ENCODE results near the gene UAP1. TPM values are rescaled to one million over a fixed set of nuclear protein-coding genes. Genes with fewer than 3 reads are reported as not detected.

The UAP1 gene
- polyA plus RNA-seq, 3 donors: 50.6 to 212 (median 157) TPM

DNA sequence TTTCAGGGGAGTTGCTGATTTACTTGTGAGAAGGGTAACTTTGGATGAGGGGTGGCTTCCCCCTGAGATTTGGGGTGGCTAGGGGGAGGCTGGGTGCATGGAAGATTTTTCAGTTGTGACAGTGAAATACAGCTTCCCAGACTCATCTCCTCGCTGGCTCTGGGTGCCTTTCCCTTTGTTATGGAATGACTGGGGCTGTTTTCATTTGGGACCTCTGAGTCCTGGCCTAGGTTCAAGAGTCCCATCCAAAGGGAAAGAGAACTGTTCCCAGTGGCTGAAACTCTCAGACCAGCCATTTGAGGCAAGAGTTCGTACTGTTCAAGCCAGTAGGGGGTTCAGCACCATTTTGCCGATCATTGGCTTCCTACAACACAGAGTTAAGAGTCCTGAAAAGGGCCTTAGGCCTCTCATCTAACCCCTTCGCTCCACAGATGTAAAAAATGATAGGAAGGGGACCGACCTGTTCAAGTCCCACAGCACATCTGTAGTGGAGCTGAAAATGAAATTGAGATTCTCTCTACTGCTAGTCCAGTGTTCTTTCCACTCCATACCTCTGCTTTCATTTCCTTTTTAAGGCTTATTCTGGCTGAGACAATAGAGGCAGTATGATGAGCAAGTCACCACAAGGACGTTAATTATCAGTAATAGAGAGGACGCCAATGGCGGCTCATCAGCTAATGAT is 71.7 kb downstream of the UAP1 start:
- H3K27ac ChIP-seq (ENCODE audit: low read depth, low read length): no peak overlapping the region
- 51 to 80% (median 54%) methylated on average over 8 of the region's 8 CpGs for WGBS, 3 donors

DNA sequence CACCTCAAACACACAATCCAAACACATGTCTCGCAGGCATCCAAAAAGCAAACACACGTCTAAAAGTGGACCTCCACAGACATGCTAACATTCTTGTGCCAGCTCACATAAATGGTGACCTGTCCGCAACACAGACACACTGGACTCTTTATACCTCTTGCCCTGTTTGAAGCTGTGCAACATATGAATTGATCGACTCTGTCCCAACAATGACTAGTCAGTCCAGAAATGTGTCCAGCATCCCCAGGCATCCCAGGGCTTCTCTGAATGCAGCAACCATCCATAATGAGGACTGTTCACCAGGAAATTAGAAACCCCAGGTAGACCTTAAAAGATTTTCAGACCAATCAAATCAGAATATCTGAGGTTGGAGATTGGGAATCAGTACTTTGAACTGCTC is 73.9 kb downstream of the UAP1 start:
- WGBS, 3 donors: 67 to 69% (median 68%) methylated on average over 4 of the region's 4 CpGs
- H3K27ac ChIP-seq (ENCODE audit: low read depth, low read length): no peak overlapping the region

GRCh38 chr1:162639718-162640117 is 78.2 kb downstream of the UAP1 start:
- H3K27ac ChIP-seq (ENCODE audit: low read depth, low read length): no peak overlapping the region
- 90 to 95% (median 95%) methylated on average over 7 of the region's 7 CpGs for WGBS, 3 donors

DNA sequence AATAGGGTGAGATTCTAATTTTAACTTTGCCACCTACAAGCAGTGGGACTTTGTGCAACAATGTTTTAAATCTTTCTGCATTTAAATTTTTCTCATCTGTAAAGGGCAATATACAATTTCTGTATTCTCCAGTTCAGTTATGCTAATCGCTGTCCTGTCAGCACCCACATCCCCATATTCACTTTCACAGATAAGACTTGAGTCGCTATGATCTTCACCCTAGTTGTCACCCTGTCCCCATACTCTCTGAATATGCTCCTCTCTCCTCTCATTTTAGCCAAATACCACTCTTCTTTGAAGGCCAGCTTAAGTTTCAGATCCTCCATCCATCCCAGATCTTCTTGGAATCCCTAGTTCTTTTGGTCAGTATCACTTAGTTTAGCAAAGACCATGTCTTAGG is 79.6 kb downstream of the UAP1 start:
- no peak overlapping the region for H3K27ac ChIP-seq (ENCODE audit: low read depth, low read length)
- WGBS, 3 donors: 95 to 97% (median 96%) methylated on average over 2 of the region's 2 CpGs

DNA sequence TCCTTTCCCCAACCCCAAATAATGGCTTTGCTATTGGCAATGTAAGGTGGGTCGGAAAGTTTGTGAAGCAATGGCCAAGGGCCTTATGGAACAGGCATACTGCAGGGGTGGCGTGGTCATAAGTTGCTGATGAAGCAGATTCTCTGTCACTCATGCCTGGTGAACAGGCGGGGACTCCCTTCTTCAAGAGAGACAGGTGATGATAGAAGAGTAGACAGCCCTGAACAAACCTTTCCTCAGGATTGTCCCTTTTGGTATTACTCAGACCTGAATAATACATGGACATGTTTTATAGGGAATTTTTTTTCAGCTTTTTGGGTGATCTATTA is 83.4 kb downstream of the UAP1 start:
- H3K27ac ChIP-seq (ENCODE audit: low read depth, low read length): no peak overlapping the region
- WGBS, 3 donors: 94 to 96% (median 96%) methylated on average over 3 of the region's 3 CpGs

GRCh38 chr1:162645666-162646065 is 84.1 kb downstream of the UAP1 start:
- 83 to 94% (median 89%) methylated on average over 4 of the region's 4 CpGs for WGBS, 3 donors
- no peak overlapping the region for H3K27ac ChIP-seq (ENCODE audit: low read depth, low read length)

DNA sequence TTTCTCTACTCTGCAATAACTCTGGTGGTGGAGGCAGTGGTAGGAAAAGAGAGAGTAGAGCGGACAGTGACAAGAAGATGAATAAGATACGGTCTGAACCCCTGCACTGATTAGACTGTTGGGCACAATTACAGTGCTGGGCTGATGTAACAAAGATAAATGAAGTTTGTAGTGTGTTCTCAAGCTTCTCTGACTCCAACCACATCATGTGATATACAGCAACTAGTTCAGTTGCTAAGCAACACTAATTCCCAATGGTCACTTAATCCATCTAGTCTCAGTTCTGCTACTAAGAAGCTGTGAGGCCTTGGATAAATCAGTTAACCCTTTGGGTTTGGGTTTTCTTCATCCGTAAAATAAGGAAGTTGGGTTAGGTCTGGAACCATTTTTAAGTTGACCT is 88.1 kb downstream of the UAP1 start:
- H3K27ac ChIP-seq (ENCODE audit: low read depth, low read length): no peak overlapping the region
- 56 to 76% (median 73%) methylated on average over 3 of the region's 3 CpGs for WGBS, 3 donors

Other genes starting within 250 kb of the UAP1 start
- not detected for gene SPATA46, start 184.9 kb upstream of the UAP1 start, polyA plus RNA-seq
- gene C1orf226, start 180.0 kb upstream of the UAP1 start, polyA plus RNA-seq: 1 to 10 TPM; 1.1 to 2.1 (median 1.5) TPM
- under 1 TPM; 0.07 to 0.90 (median 0.09) TPM for gene SH2D1B, start 149.6 kb upstream of the UAP1 start, polyA plus RNA-seq
- 10 to 100 TPM in 2 of 3 donors, 1 to 10 TPM in 1; 6.9 to 23.8 (median 20.2) TPM for gene UHMK1, start 63.9 kb upstream of the UAP1 start, polyA plus RNA-seq
- 100 to 1,000 TPM in 1 of 3 donors, 10 to 100 TPM in 1, 1 to 10 TPM in 1; 1.9 to 101 (median 26.4) TPM for gene DDR2, start 70.7 kb downstream of the UAP1 start, polyA plus RNA-seq
- gene HSD17B7, start 229.0 kb downstream of the UAP1 start, polyA plus RNA-seq: 10 to 100 TPM in 1 of 3 donors, 1 to 10 TPM in 2; 7.3 to 13.5 (median 7.4) TPM